Choroid plexus epithelial cell (primary cell): ENCODE measurements around the gene ENTPD2.

Source experiments
- DNase-seq: peaks from one replicate; pipeline ENCODE4 v3.0.0-alpha.2; 2010; ENCODE audit warnings: low read depth
- H3K4me3 ChIP-seq: 2 replicates; pipeline ENCODE4 v1.5.1; 2011; ENCODE audit warnings: low read depth, mild to moderate bottlenecking, control low read depth, low read length, moderate library complexity
- TF ChIP-seq, protein P1 (sequence below): conservative IDR thresholded peaks from 2 replicates; pipeline ENCODE4 v1.5.1; 2011; ENCODE audit warnings: low read depth, mild to moderate bottlenecking, control low read depth, inconsistent platforms, low read length, moderate library complexity

The ENTPD2 gene

DNA sequence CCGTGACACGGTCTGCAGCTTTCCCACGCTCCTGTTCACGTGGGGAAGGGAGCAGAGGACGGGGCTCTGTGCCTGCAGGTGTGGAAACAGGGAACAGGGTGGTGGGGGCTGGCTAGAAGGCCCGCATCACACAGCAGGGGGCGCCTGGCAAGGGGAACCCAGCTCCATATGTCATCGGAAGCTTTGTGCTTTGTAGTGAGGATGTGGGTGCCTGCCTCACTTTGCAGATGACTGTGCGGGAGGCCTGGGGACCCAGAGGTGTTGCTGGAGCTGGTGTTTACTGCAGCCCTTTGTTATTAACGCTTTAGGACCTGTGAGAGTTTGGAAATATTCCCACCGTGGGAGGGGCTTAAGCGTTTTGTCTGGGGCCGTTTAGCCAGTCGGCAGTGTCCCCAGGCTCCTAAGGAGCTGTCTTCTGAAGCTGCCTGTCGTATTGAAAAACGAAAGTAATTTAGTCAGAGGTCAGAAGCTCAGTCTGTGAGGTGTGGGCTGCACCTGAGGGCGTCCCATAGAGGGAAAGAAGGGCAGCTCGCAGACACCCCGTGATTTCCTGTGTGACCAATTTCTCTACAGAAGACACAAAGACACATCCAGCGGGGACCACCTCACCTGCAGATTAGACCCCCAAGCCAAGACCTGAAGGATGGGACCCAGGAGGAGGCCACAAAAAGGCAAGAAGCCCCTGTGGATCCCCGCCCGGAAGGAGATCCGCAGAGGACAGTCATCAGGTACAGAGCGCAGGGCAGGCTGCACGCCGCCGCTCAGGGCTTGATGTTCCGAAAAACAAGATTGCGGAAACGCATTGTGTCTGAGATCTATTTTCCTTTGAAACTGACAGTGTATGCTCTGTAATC, 42.0 kb upstream of the ENTPD2 start:
- DNase-seq: no peak
- no peak overlapping the region for H3K4me3 ChIP-seq
- TF ChIP-seq, protein P1, sequence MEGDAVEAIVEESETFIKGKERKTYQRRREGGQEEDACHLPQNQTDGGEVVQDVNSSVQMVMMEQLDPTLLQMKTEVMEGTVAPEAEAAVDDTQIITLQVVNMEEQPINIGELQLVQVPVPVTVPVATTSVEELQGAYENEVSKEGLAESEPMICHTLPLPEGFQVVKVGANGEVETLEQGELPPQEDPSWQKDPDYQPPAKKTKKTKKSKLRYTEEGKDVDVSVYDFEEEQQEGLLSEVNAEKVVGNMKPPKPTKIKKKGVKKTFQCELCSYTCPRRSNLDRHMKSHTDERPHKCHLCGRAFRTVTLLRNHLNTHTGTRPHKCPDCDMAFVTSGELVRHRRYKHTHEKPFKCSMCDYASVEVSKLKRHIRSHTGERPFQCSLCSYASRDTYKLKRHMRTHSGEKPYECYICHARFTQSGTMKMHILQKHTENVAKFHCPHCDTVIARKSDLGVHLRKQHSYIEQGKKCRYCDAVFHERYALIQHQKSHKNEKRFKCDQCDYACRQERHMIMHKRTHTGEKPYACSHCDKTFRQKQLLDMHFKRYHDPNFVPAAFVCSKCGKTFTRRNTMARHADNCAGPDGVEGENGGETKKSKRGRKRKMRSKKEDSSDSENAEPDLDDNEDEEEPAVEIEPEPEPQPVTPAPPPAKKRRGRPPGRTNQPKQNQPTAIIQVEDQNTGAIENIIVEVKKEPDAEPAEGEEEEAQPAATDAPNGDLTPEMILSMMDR: no peak

DNA sequence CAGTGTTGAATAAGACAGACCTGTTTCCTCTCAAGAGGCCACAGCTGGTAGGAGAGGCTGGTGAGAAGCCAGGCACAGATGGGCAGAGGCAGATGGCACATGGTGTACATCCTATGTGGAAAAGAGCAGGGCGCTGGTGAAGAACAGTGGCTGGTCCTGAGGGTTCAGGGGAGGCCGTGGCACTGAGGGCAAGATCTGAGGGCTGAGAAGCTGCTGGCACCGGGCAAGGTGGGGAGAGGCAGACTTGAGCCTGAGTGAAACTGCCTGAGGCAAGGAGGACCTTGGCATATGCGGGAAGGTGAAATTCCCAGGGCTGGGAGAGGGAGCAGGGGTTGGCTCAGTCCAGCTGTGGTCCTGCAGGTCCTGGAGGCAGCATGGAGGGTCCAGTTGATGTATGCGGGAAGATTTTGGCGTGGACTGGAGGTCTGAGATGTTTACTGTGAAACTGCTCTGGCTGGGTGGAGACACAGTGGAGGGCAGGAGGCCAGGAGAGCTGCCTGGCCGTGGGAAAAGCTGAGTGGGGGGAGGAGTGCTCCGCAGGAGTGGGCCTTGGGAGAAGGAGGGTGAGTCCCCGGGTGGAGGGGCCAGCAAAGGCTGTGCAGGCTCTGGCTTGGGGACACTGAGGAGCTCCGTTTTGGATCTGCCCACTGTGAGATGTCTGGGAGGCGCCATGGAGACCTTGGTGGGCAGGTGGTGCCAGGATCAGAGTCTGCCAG, 35.5 kb upstream of the ENTPD2 start:
- TF ChIP-seq, protein P1: no peak
- DNase-seq: no peak
- H3K4me3 ChIP-seq: no peak overlapping the region

DNA sequence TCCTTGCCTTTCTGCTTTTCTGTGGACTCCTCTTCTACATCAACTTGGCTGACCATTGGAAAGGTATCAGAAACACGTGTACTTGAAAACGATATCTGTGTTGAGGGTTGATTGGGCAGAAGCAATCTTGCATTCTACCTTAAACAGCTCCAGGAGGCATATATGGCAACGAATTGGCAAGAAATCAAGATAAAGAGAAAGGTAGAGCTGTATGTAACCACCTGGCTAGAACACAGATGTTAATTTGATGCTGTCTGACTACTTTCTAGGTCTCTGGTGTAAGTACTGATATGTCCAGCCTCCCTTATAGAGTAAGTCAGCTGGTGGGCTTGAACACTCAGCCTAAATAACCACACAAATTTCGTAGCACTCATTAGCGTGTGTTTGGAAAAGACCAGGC, 34.3 kb upstream of the ENTPD2 start:
- DNase-seq: no peak
- H3K4me3 ChIP-seq: no peak overlapping the region
- TF ChIP-seq, protein P1: no peak

DNA sequence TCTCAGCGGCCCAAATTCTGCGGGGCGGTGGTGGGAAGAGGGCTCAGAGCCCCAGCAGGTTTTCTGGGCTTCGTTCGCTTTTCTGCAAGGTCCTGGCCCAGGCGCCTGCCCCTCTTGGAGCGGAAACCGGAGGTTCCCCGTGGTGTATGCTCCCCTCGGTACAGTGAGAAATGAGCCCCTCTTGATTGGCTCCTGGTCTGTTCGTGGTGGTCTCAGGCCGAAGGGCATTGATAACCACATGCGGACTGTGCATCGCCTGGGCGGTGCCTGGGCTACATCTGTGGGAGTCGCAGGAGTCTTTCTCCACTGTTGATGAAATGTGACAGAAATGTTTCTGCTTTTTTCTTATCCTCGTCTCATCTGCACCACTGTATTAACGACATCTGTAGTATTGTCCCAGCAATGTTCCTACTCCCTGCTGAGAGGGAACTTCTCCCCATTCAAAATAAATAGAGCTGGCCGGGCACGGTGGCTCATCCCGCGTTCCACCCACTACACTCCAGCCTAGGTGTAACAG, 33.6 kb upstream of the ENTPD2 start:
- no peak for DNase-seq
- peak overlapping the region; percentile 77 for H3K4me3 ChIP-seq
- TF ChIP-seq, protein P1: no peak

DNA sequence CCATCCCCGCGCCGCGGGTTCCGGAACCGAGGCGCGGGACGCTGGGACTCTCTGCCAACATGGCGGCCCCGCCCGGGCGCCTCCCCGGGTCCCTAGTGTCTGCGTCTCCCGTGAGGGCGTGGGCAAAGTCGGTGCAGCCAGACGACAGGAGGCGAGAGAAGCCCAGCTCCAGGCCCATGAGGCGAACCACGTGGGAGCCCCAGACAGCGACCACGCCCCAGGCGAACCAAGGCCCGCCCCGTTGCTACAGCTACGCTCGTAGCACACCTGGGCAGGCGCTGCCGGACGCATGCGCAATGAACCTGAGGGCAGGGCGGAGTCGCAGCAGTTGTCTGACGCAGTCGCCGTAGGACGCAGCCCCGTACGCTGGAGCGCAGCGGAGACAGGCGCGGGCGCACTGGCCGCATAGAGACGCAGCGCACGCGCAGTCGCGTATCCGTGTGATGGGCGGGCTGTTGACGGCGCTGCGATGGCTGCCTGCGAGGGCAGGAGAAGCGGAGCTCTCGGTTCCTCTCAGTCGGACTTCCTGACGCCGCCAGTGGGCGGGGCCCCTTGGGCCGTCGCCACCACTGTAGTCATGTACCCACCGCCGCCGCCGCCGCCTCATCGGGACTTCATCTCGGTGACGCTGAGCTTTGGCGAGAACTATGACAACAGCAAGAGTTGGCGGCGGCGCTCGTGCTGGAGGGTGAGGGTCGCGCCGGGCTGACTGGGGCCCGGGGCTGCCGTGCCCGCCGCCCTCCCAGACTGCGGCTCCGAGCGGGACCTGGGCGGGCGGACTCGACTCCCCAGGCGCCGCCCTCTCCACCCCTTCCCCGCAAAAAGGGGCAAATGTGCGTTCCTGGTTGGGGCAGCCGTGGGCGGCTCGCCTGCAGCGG, 32.9 kb upstream of the ENTPD2 start, which contains the start of gene MAN1B1:
Gene MAN1B1 (plus strand): TSS at position 455 of the 878 bp plus-strand sequence. CDS start 15 bp downstream, at position 470.
- DNase-seq: peak; percentile 99
- peak within 1 kb of the TSS; percentile 77 for H3K4me3 ChIP-seq
- TF ChIP-seq, protein P1: no peak

DNA sequence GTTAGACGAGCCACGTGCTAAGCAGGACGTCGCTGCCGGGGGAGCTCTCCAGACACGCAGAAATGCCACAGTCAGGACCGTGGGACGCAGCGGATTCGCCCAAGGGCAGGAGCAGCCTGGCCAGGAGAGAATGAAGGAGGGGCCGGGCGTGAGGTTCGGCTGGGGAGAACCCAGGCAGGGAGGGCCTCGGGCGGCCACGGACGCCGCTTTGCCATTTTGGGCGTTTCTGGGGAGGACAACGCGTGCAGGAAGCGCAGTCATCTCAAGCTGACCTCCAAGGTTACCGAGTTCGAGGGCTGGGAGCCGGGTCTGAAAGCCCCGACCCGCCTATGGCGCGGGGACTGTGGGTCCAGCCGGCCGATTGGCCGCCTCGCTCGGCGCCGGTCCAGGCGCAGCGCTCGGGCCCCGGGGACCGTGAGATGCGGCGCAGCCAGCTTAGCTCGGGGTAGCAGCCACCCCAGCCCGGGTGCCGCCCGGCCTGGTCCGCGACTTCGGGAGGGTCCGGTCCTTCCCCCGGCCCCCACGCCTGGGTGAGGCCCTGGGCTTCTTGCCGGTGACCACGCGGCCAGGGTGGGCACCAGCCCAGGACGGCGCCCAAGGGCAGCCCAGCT, 32.2 kb upstream of the ENTPD2 start:
- peak overlapping the region; percentile 77 for H3K4me3 ChIP-seq
- TF ChIP-seq, protein P1: no peak
- DNase-seq: peak; percentile 31
